ENCODE measurements around the gene MGMT.

MGMT gene

GRCh38 chr10:129655679-129656031 is 188.6 kb downstream of the MGMT start:
- no peak for DNase-seq (ENCODE audit: low spot score)

- no peak for DNase-seq (ENCODE audit: low spot score)
Measured at GRCh38 chr10:129656642-129657041, 189.6 kb downstream of the MGMT start.

- no peak for DNase-seq (ENCODE audit: low spot score)
Measured at GRCh38 chr10:129657297-129658017, 190.4 kb downstream of the MGMT start.

- DNase-seq (ENCODE audit: low spot score) = no peak
Measured at GRCh38 chr10:129658376-129659072, 191.5 kb downstream of the MGMT start.

- DNase-seq (ENCODE audit: low spot score) = no peak
Measured at GRCh38 chr10:129659508-129660268, 192.6 kb downstream of the MGMT start.

GRCh38 chr10:129660569-129660968 is 193.5 kb downstream of the MGMT start:
- DNase-seq (ENCODE audit: low spot score) = no peak

- DNase-seq (ENCODE audit: low spot score) = peak; percentile 12
Measured at GRCh38 chr10:129662426-129662825, 195.4 kb downstream of the MGMT start.

GRCh38 chr10:129670124-129670523 is 203.1 kb downstream of the MGMT start:
- no peak for DNase-seq (ENCODE audit: low spot score)

- DNase-seq (ENCODE audit: low spot score) = no peak
Measured at GRCh38 chr10:129673292-129673691, 206.3 kb downstream of the MGMT start.

GRCh38 chr10:129675027-129675769 is 208.2 kb downstream of the MGMT start:
- no peak for DNase-seq (ENCODE audit: low spot score)

GRCh38 chr10:129676014-129676413 is 209.0 kb downstream of the MGMT start:
- DNase-seq (ENCODE audit: low spot score) = no peak

- DNase-seq (ENCODE audit: low spot score) = no peak
Measured at GRCh38 chr10:129677377-129677927, 210.4 kb downstream of the MGMT start.

- no peak for DNase-seq (ENCODE audit: low spot score)
Measured at GRCh38 chr10:129678186-129678585, 211.1 kb downstream of the MGMT start.

- no peak for DNase-seq (ENCODE audit: low spot score)
Measured at GRCh38 chr10:129679207-129679606, 212.2 kb downstream of the MGMT start.

- no peak for DNase-seq (ENCODE audit: low spot score)
Measured at GRCh38 chr10:129680661-129681344, 213.8 kb downstream of the MGMT start.

GRCh38 chr10:129681856-129682255 is 214.8 kb downstream of the MGMT start:
- DNase-seq (ENCODE audit: low spot score) = no peak

- no peak for DNase-seq (ENCODE audit: low spot score)
Measured at GRCh38 chr10:129683519-129683918, 216.5 kb downstream of the MGMT start.

- no peak for DNase-seq (ENCODE audit: low spot score)
Measured at GRCh38 chr10:129683920-129684319, 216.9 kb downstream of the MGMT start.

- DNase-seq (ENCODE audit: low spot score) = no peak
Measured at GRCh38 chr10:129685271-129685670, 218.2 kb downstream of the MGMT start.

GRCh38 chr10:129689671-129690071 is 222.6 kb downstream of the MGMT start:
- no peak for DNase-seq (ENCODE audit: low spot score)
